ENCODE data around the gene STK32B.

GRCh38 chr4:5459236-5459635, 408.0 kb downstream of the STK32B start:
- TF ChIP-seq CTCF (IDR thresholded peaks at IDR 0.05): no peak
- TF ChIP-seq REST (IDR thresholded peaks at IDR 0.05; ENCODE audit: insufficient read depth in 1 of 2, low read depth in 2 of 2, low read length in 1 of 2): no peak

Data from Panc1 (cell line).